NCI-H446 treated with DMSO at 0.1 percent for 48 hours (cell line): Measurements from ENCODE around the gene KRT85.
"Not testable (repeated sequence)": the region's sequence is repeated elsewhere in the genome, so short reads cannot be mapped to it uniquely, and the experiment has no call there.

Source experiments
- DNase-seq: peaks from one replicate; lab custom pipeline; 2025; lab: John Stamatoyannopoulos, UW

KRT85 gene

GRCh38 chr12:52323416-52324152 lies 43.7 kb downstream of the KRT85 start:
- no peak for DNase-seq

- DNase-seq = no peak
Observed at GRCh38 chr12:52323001-52323400, 44.3 kb downstream of the KRT85 start.

- no peak for DNase-seq
Observed at GRCh38 chr12:52322069-52322468, 45.2 kb downstream of the KRT85 start.

GRCh38 chr12:52321418-52321817 lies 45.9 kb downstream of the KRT85 start:
- DNase-seq = no peak

- no peak for DNase-seq
Observed at GRCh38 chr12:52320784-52321400, 46.4 kb downstream of the KRT85 start, which contains the start of gene KRT83. Gene KRT83, minus strand, starts transcription at chr12:52321398. Its CDS starts 63 bp downstream, at chr12:52321335.

GRCh38 chr12:52319097-52319496 lies 48.2 kb downstream of the KRT85 start:
- no peak for DNase-seq

GRCh38 chr12:52318241-52318990 lies 48.9 kb downstream of the KRT85 start:
- DNase-seq = no peak

GRCh38 chr12:52317468-52318052 lies 49.7 kb downstream of the KRT85 start:
- DNase-seq = no peak

GRCh38 chr12:52316701-52317100 lies 50.6 kb downstream of the KRT85 start:
- DNase-seq = no peak

- no peak for DNase-seq
Observed at GRCh38 chr12:52316290-52316689, 51.0 kb downstream of the KRT85 start.

GRCh38 chr12:52315721-52316120 lies 51.6 kb downstream of the KRT85 start:
- not testable (repeated sequence) for DNase-seq

- no peak for DNase-seq
Observed at GRCh38 chr12:52314511-52314910, 52.8 kb downstream of the KRT85 start.

GRCh38 chr12:52313926-52314325 lies 53.4 kb downstream of the KRT85 start:
- no peak for DNase-seq

- DNase-seq = no peak
Observed at GRCh38 chr12:52313461-52313860, 53.8 kb downstream of the KRT85 start.

GRCh38 chr12:52312086-52312485 lies 55.2 kb downstream of the KRT85 start:
- no peak for DNase-seq

- no peak for DNase-seq
Observed at GRCh38 chr12:52311285-52311648, 56.0 kb downstream of the KRT85 start.

GRCh38 chr12:52310622-52311284 lies 56.5 kb downstream of the KRT85 start:
- no peak for DNase-seq
